ENCODE data around the gene PPDPF. TPM values are rescaled to one million over a fixed set of nuclear protein-coding genes. Genes with fewer than 3 reads are reported as not detected.
"Not testable (repeated sequence)": the region's sequence is repeated elsewhere in the genome, so short reads cannot be mapped to it uniquely, and the experiment has no call there.

PPDPF gene
- total RNA-seq, 1 donor = 85.4 TPM

GRCh38 chr20:63568170-63568981 is 47.8 kb downstream of the PPDPF start:
- H3K27ac ChIP-seq (ENCODE audit: low read depth, low read length) = no peak overlapping the region
- no peak overlapping the region for H3K4me3 ChIP-seq (ENCODE audit: insufficient read depth, low read length)
- no peaks in the 10 kb centered on the region for H3K9me3 ChIP-seq (ENCODE audit: low read depth, low read length)
- no peak overlapping the region for H2AFZ ChIP-seq (ENCODE audit: low read length)
- H3K4me2 ChIP-seq (ENCODE audit: insufficient read depth, low read length) = no peak overlapping the region
- H3K79me2 ChIP-seq (ENCODE audit: insufficient read depth, low read length) = peaks cover 4% of the 10 kb centered on the region
- peak; percentile 83 for DNase-seq (ENCODE audit: insufficient read length, low spot score, missing footprints)
- H4K20me1 ChIP-seq (ENCODE audit: insufficient read depth, low read length) = no peaks in the 10 kb centered on the region
- no peak for TF ChIP-seq CTCF (IDR thresholded peaks at IDR 0.05; ENCODE audit: extremely low read depth, low read depth, low read length)
- no peaks in the 10 kb centered on the region for H3K36me3 ChIP-seq (ENCODE audit: insufficient read depth, low read length)
- peaks cover 4% of the 10 kb centered on the region for H3K4me1 ChIP-seq (ENCODE audit: insufficient read depth, low read length)
- no peaks in the 10 kb centered on the region for H3K27me3 ChIP-seq (ENCODE audit: insufficient read depth, low read length)

GRCh38 chr20:63568986-63569949 is 48.7 kb downstream of the PPDPF start:
- Histone ChIP-seq H3K4me1 (ENCODE audit: insufficient read depth, low read length) (peaks cover 6% of the 10 kb centered on the region), H3K4me2 (ENCODE audit: insufficient read depth, low read length) (no peak overlapping the region), H3K4me3 (ENCODE audit: insufficient read depth, low read length) (no peak overlapping the region), H3K36me3 (ENCODE audit: insufficient read depth, low read length) (no peaks in the 10 kb centered on the region), H3K27me3 (ENCODE audit: insufficient read depth, low read length) (no peaks in the 10 kb centered on the region), H4K20me1 (ENCODE audit: insufficient read depth, low read length) (no peaks in the 10 kb centered on the region), H3K9me3 (ENCODE audit: low read depth, low read length) (no peaks in the 10 kb centered on the region), H2AFZ (ENCODE audit: low read length) (no peak overlapping the region), H3K79me2 (ENCODE audit: insufficient read depth, low read length) (peaks cover 6% of the 10 kb centered on the region), H3K27ac (ENCODE audit: low read depth, low read length) (no peak overlapping the region)
- no peak for TF ChIP-seq CTCF (IDR thresholded peaks at IDR 0.05; ENCODE audit: extremely low read depth, low read depth, low read length)
- no peak for DNase-seq (ENCODE audit: insufficient read length, low spot score, missing footprints)

GRCh38 chr20:63570281-63571086 is 49.9 kb downstream of the PPDPF start:
- Histone ChIP-seq H3K4me2 (ENCODE audit: insufficient read depth, low read length) (no peak overlapping the region), H4K20me1 (ENCODE audit: insufficient read depth, low read length) (no peaks in the 10 kb centered on the region), H3K79me2 (ENCODE audit: insufficient read depth, low read length) (peaks cover 6% of the 10 kb centered on the region), H3K27me3 (ENCODE audit: insufficient read depth, low read length) (no peaks in the 10 kb centered on the region), H3K27ac (ENCODE audit: low read depth, low read length) (no peak overlapping the region), H3K4me1 (ENCODE audit: insufficient read depth, low read length) (peaks cover 16% of the 10 kb centered on the region), H3K36me3 (ENCODE audit: insufficient read depth, low read length) (no peaks in the 10 kb centered on the region), H3K9me3 (ENCODE audit: low read depth, low read length) (no peaks in the 10 kb centered on the region), H3K4me3 (ENCODE audit: insufficient read depth, low read length) (no peak overlapping the region), H2AFZ (ENCODE audit: low read length) (no peak overlapping the region)
- no peak for TF ChIP-seq CTCF (IDR thresholded peaks at IDR 0.05; ENCODE audit: extremely low read depth, low read depth, low read length)
- no peak for DNase-seq (ENCODE audit: insufficient read length, low spot score, missing footprints)

GRCh38 chr20:63571087-63571478 is 50.5 kb downstream of the PPDPF start:
- not testable (repeated sequence) for H3K4me3 ChIP-seq (ENCODE audit: insufficient read depth, low read length); H3K79me2 ChIP-seq (ENCODE audit: insufficient read depth, low read length); H3K27me3 ChIP-seq (ENCODE audit: insufficient read depth, low read length); H3K4me2 ChIP-seq (ENCODE audit: insufficient read depth, low read length); H4K20me1 ChIP-seq (ENCODE audit: insufficient read depth, low read length); H3K36me3 ChIP-seq (ENCODE audit: insufficient read depth, low read length); H3K27ac ChIP-seq (ENCODE audit: low read depth, low read length); DNase-seq (ENCODE audit: insufficient read length, low spot score, missing footprints); H3K9me3 ChIP-seq (ENCODE audit: low read depth, low read length); H2AFZ ChIP-seq (ENCODE audit: low read length)
- peaks cover 20% of the 10 kb centered on the region for H3K4me1 ChIP-seq (ENCODE audit: insufficient read depth, low read length)

Measured in osteoblast (primary cell).